HG03457 (cell line): ENCODE results near the gene CRLF3.
"Not testable (repeated sequence)": the region's sequence is repeated elsewhere in the genome, so short reads cannot be mapped to it uniquely, and the experiment has no call there.

Experiments used
- ATAC-seq: cut with Tn5 transposase; IDR thresholded peaks from one replicate; pipeline ENCODE4 v1.9.1; 2021; ENCODE audit warnings: moderate number of reproducible peaks; ENCODE audit not compliant: unreplicated experiment

CRLF3 gene, protein sequence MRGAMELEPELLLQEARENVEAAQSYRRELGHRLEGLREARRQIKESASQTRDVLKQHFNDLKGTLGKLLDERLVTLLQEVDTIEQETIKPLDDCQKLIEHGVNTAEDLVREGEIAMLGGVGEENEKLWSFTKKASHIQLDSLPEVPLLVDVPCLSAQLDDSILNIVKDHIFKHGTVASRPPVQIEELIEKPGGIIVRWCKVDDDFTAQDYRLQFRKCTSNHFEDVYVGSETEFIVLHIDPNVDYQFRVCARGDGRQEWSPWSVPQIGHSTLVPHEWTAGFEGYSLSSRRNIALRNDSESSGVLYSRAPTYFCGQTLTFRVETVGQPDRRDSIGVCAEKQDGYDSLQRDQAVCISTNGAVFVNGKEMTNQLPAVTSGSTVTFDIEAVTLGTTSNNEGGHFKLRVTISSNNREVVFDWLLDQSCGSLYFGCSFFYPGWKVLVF

DNA sequence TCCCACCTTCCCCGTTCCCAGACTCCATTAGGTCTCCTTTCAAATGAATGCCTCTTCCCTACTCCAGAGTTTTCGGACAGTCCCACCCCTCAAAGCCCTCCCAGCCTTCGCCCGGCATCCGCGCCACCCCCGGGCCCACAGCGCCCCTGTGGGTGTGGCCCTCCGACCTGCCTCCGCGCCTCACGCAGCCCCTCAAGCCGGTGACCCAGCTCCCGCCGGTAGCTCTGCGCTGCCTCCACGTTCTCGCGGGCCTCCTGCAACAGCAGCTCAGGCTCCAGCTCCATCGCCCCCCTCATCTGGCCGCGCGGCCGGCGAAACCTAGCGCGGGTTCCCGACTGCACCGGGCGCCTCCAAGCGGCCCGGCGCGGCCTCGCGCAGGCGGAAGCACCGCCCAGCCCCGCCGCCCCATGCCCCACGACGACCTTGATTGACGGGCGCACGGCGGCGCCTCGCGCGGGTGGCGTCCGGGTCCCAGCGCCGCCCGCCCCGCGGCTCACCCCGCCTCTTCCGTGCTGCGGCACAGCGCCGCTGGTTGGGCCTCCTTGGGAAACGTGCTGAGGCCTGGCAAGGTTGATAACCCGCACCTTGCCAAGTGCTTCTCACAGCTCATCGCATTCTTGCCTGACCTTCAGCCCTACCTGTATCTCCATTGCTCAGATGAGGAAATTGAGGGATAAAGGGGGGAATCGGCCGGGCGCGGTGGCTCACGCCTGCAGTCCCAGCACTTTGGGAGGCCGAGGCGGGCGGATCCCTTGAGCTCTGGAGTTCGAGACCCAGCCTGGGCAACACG lies at the start of gene CRLF3:
Gene CRLF3 (minus strand): TSS at position 337 of the 790 bp plus-strand sequence. CDS start 41 bp downstream, at position 296.
- ATAC-seq: peak; percentile 76

DNA sequence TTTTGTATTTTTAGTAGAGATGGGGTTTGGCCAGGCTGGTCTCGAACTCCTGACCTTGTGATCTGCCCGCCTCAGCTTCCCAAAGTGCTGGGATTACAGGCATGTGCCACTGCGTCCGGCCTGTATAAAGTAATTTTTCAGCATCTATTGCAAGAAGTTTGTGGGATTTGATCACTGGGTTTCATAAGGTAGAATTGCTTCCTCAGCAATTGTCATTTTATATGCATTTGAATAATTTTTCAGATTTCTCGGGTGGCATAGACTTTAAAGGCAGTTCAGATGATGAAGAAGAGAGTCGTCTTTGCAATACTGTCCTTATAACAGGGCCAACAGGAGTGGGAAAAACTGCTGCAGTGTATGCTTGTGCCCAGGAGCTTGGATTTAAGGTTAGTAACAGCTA lies 44.5 kb upstream of the CRLF3 start:
- ATAC-seq: no peak

DNA sequence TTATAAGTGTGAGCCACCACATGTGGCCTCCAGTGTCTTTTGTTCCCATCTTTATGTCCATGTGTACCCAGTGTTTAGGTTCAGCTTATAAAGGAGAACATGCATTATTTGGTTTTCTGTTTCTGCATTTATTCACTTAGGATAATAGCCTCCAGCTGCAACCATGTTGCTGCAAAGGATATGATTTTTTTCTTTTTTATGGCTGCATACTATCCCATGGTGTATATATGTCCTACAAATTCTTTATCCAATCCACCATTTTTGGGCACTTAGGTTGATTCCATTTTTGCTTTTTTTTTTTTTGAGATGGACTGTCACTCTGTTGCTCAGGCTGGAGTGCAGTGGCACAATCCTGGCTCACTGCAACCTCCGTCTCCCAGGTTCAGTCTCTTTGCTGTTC lies 40.1 kb upstream of the CRLF3 start:
- ATAC-seq: no peak

DNA sequence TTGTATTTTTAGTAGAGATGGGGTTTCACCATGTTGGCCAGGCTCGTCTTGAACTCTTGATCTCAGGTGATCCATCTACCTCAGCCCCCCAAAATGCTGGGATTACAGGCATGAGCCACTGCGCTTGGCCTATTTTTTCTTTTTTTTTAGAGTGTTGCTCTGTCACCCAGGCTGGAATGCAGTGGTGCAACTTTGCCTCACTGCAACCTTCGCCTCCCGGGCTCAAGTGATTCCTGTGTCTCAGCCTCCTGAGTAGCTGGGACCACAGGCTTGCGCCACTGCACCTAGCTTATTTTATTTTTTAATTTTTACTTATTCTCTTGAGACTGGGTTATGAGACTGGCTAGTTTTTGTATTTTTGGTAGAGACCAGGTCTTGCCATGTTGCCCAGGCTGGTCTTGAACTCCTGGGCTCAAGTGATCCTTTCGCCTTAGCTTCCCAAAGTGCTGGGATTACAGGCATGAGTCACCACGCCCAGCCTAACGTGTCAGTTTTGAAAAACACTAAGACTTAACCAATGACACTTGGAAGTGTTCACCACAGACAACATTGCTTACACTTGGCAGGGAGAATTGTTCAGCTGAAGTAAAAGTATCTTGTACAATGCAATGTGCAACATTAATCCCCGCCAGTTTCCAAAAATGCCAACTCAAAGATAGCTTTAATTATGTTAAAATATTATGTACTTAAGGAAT lies 34.2 kb upstream of the CRLF3 start:
- no peak for ATAC-seq

DNA sequence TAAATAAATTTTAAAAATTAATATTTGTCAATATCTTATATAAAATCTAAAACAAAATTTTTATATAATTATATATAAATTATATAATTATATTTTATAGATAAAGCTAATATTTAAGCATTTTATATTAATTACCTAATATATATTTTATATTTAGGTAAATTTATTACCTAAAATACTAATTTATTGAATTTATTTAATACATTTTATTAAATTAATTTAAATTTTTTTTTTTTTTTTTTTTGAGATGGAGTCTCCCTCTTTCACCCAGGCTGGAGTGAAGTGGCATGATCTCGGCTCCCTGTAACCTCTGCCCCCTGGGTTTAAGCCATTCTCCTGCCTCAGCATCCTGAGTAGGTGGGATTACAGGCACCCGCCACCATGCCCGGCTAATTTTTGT lies 29.7 kb upstream of the CRLF3 start:
- ATAC-seq: no peak

DNA sequence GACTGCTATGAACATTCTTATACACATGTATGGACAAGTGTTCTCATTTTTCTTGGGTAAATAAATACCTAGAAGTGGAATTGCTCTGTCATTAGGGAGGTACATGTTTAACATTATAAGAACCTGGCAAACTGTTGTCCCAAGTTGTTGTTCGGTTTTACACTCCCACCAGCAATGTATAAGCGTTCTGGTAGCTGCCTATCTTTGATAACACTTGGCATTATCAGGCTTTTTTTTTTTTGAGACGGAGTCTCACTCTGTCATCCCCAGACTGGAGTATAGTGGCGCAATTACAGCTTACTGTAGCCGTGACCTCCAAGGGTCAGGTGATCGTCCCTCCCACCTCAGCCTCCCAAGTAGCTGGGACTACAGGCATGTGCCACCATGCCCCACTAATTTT lies 23.5 kb upstream of the CRLF3 start:
- ATAC-seq: no peak

DNA sequence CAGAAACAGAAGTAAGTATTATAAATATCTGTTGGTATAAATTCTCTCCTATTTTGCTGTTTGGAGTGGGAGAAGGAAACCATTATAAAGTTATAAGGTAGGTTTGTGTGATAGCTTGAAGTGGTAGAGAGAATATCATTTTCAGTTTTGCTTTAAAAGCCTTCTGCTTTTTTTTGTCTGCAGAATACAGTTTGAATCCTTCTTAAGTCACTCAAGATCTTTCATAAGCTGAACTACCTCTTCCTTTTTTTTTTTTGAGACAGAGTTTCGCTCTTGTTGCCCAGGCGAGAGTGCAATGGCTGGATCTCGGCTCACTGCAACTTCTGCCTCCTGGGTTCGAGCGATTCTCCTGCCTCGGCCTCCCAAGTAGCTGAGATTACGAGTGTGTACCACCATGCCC lies 16.3 kb upstream of the CRLF3 start:
- no peak for ATAC-seq

DNA sequence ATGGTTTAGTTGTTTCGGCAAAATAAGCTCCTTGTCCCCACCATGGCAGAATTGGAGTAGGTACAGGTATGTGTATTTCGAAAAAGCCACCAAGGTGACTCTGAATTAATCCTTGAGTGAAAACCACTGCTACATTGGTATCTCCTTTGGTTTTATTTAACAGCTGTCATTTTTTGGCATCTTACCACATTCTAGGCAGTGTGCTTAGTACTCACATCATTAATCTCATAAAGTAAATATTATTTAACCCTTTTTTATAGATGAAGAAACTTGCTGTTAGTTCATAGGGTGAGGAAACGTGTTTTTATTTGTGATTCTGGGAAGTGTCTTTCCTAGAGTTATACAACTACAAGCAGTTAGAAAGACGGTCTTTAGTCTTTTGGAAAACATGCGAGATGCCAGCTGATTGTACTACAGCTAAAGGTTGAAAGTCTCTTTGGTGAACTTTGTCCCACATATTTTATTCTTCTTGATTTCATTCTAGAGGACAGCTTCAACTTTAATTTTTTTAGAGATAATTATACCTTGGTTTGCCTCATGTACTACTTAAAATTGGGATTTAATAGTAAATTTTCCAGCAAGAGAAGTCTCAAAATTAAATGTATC lies 13.8 kb upstream of the CRLF3 start:
- ATAC-seq: no peak

DNA sequence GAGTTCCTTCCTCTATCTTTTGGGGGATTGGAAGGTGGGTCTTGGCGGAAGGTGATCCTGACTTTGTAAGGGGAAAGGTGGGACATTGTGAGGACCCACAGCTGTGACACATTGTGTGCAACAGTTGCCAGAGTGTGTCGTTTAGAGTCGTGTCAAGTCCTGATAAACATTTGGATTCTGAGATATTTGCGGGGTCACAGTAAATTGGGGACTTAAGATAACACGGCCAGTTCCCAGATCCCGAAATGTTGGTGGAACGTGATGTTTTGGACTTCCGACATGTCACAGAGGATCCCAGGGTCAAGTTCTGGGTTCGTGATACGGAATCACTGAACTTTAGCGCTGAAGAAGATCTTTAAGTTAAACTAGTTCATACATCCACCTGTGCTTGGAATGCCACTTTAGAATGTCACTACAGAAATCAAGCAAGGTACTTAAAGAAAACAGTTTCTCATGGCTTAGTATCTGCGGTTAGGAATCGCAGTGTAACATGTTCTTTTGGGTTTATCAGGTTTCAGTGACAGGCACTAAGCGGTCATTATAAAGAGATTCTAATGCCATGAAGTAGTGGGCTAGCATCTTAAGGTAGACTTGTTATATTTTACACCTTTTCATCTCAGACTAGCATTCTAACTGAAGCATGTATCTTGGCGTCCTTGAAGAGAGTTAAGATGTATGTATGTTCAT lies 8.1 kb upstream of the CRLF3 start:
- no peak for ATAC-seq

DNA sequence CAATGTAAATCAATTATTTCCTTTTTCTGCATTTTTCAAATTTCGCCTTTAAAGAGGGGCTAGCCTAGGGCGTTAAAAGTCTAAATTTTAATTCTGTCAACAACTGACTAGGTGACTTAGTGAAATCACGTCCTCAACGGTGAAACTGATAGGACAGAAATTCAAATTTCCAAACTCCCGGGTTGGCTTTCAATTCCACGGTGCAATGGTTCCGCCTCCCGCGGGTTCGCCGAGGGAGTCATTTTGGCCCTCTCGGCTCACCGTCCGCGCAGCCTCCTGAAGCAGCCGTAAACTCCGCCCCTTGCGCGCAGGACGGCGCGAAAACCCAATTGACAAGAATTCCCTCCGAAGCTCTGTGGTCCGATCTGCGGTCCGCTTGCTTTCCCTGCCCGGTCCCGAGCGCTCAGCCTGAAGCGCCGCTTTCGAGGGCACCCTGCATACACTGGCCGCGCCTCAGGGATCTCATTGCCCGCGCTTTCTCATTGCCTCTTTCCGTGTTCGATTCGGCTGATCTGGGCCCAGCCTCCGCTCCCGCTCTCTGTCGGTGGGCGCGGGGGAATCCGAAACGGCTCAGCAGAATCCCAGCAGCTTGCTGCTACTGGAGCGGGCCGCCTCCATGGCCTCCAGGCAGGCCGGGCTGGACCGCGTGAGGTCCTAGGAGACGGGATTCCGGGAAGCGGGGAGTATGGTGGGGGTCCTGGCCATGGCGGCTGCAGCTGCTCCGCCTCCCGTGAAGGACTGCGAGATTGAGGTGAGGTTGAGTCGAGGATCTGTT lies 7.4 kb upstream of the CRLF3 start, which contains the start of gene ATAD5:
Gene ATAD5 (plus strand): TSS at position 304 of the 775 bp plus-strand sequence. CDS start 382 bp downstream, at position 686.
- peak; percentile 52 for ATAC-seq

DNA sequence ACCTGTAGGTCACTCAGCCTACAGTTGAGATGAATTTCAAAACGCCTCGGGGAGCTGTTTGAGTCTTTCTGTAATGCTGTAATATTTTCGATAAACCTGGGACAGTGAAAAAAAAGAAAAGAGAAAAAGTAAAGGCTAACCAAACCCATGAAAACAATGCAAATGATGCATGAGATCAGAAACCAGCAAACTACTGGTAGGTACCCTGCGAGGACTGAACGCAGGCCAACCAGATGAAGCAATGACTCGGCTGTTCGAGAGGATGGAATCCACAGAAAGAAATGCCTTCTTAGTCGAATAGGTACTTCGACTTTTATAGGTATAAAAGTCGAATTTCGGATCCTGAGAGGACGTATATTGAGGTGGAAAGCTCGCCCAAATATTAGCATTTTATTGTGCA lies 6.8 kb upstream of the CRLF3 start:
- no peak for ATAC-seq

DNA sequence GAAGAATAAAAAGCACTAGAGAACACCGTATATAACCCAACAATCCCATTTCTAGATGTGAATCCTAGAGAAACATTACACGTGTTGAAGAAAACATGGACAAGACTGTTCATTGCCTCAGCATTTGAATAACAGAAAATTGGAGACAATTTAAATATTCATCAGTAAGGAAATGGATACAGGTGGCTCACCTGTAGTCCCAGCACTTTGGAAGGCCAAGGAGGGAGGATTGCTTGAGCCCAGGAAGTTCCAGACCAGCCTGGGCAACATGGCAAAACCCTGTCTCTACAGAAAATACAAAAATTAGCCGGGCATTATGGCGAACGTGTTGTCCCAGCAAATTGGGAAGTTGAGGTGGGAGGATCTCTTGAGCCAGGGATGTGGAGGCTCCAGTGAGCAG lies 4.5 kb upstream of the CRLF3 start:
- ATAC-seq: no peak

DNA sequence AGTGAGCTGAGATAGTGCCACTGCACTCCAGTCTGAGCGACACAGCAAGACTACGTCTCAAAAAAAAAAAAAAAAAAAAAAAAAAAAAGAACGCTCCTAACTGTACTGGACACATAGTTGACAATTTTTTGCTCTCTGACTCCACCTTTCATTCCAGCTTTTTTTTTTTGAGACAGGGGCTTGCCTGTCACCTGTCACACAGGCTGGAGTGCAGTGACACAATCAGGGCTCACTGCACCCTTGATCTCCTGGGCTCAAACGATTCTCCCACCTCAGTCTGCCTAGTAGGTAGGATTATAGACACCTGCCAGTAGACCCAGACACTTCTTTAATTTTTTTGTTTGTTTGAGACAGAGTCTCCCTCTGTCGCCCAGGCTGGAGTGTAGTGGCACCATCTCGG lies 2.6 kb upstream of the CRLF3 start:
- no peak for ATAC-seq

DNA sequence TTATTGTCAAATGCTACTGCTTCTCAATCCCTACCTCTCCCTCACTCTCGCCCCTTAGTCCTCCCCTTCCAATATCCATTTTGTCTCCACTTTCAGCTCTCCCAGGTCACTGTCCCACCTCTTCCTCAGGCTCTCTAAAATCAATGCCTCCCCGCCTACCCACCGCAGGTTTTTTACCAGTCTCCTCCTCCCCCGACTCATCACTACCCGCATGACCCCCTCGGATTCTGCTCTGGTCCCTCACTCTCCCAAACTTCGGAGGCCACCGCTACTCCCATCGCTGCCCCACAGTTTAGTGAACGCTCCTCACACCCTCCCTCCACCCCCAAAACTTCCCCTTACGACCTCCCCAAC lies 513 bp downstream of the CRLF3 start:
- no peak for ATAC-seq

DNA sequence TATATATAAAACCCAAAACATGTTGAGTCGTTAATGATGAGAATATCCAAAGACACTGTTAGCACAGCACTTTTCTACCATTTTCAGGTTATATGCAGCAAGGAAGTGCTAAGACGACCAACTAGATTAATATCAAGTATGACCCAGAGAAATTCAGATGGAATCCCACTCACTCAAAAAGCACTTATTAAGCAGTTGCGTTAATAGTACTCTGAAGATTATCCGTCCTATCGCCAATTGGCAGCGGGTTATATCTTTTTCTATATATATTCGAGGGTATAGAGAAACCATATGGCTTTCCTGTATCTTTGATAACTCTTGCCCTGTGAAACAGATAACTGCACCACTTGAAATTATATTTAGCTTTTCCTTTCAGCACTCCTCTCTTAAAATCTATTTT lies 1.1 kb downstream of the CRLF3 start:
- ATAC-seq: no peak

DNA sequence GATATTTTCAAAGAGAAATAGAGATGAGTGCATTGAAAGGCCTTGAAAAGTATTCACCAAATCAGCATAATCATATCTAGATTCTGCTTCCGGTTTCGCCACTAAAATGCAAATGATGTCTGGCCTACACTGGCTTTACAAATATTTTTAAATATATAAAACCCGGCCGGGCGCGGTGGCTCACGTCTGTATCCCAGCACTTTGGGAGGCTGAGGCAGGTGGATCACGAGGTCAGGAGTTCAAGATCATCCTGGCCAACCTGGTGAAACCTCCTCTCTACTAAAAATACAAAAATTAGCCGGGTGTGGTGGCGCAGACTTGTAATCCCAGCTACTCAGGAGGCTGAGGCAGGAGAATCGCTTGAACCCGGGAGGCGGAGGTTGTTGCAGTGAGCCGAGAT lies 1.6 kb downstream of the CRLF3 start:
- not testable (repeated sequence) for ATAC-seq

DNA sequence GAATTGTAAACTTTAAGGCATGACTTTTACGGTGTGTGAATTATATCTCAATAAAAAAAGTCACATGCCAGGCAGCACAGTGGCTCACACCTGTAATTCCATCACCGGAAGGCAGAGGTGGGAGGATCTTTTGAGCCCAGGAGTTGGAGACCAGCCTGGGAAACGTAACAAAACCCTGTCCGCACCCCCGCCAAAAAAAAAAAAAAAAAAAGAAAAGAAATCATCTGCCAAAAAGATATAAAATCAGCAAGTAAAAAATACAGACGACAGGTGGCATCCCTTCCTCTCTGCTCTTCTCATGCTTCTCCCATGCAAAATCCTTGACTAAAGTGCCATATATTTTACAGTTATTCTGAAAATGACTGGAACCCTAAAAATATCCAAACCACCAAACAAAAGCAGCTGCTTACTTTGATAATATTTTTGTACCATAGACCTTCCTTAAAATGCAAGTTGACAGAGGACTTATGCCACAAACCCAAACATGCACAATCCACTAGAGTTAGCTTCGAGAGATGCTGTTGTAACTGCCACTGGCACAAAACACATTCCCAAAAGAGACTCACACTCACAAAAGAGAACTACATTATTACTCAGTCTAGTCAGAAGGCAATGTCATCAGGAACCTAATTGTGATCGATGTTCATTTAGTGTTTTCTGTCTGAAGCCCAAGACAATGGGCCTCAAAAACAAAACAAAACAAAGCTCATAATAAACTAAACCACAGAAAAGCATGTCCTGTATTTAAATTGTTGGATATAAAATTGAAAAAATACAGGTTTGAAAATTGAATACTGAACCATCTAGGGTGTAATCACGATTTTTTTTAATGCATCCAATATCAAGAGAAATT lies 2.4 kb downstream of the CRLF3 start:
- no peak for ATAC-seq

DNA sequence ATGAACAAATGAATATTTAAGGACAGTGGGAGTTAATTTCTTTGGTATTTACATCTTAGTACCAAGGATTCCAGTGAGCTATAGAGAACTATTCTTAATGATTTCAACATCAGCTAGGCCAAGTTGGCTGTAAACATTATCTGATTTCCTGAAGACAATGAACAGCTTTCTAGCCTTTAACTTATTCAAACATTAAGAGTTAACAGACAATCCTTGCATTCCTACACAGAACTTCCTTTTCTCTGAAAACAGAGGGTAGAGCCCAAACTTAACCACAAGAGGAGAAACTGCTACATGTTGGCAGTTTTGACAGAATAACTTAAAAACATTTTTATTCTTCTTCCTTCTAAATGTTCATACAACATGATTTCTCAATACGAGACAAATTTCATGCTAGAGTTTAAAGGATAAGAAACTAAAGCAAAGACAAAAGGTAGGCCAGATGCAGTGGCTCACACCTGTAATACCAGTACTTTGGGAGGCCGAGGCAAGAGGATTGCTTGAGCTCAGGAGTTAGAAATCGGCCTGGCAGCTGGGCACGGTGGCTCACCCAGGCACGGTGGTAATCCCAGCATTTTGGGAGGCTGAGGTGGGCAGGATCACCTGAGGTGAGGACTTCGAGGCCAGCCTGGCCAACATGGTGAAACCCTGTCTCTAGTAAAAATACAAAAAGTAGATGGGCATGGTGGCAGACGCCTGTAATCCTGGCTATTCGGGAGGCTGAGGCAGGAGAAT lies 4.4 kb downstream of the CRLF3 start:
- no peak for ATAC-seq
